PC-9 (cell line): ENCODE results near the gene PHF21A. TPM values are rescaled to one million over a fixed set of nuclear protein-coding genes. Genes with fewer than 3 reads are reported as not detected.

Source experiments
- BruUV-seq: library from RNA; stranded (reverse); fragments of 400-500 nt; replicated peaks from 2 replicates; lab custom pipeline; 2021; lab: Mats Ljungman, UMichigan
- CTCF ChIA-PET: fragments of 300-600 bp; sonication (Branson Sonifier 250); formaldehyde crosslinking; loops from one replicate; lab custom pipeline; 2022; ENCODE audit warnings: antibody characterized with exemption; lab: Charles Lee
- POLR2A ChIA-PET: fragments of 300-600 bp; sonication (Branson Sonifier 250); formaldehyde crosslinking; loops from one replicate; lab custom pipeline; 2022; ENCODE audit warnings: antibody characterized with exemption; ENCODE audit not compliant: unreplicated experiment; lab: Charles Lee
- DNase-seq, 2 experiments: peaks; one replicate each; pipeline versions ENCODE4 v3.0.0 to v3.0.0-alpha.2; 2015 to 2022; ENCODE audit warnings: mixed read lengths in 1 of 2
- H2AFZ ChIP-seq: fragments of 200-600 bp; sonication (generic); 2 replicates; pipeline ENCODE4 v1.8.1; 2017; ENCODE audit warnings: antibody characterized with exemption
- H3F3A ChIP-seq: fragments of 200-600 bp; sonication (generic); 2 replicates; pipeline ENCODE4 v1.8.1; 2017; ENCODE audit warnings: antibody characterized with exemption, mild to moderate bottlenecking, low read depth; ENCODE audit not compliant: insufficient read depth
- H3K27ac ChIP-seq: fragments of 200-600 bp; sonication (generic); 2 replicates; pipeline ENCODE4 v1.6.1; 2016; ENCODE audit warnings: mixed run types
- H3K27me3 ChIP-seq: fragments of 200-600 bp; sonication (generic); 2 replicates; pipeline ENCODE4 v1.6.1; 2016; ENCODE audit warnings: low read depth, mixed run types; ENCODE audit not compliant: insufficient read depth
- H3K36me3 ChIP-seq: fragments of 200-600 bp; sonication (generic); 2 replicates; pipeline ENCODE4 v1.6.1; 2016; ENCODE audit warnings: low read depth, mixed run types
- H3K4me1 ChIP-seq: fragments of 200-600 bp; sonication (generic); replicated peaks from 2 replicates; pipeline ENCODE4 v1.6.1; 2016; ENCODE audit warnings: mixed run types; ENCODE audit not compliant: insufficient read depth
- H3K4me2 ChIP-seq: fragments of 200-600 bp; sonication (generic); 2 replicates; pipeline ENCODE4 v1.6.1; 2017; ENCODE audit warnings: mixed run types
- H3K4me3 ChIP-seq: fragments of 200-600 bp; sonication (generic); 2 replicates; pipeline ENCODE4 v1.6.1; 2016; ENCODE audit warnings: mixed run types
- H3K79me2 ChIP-seq: fragments of 200-600 bp; sonication (generic); 2 replicates; pipeline ENCODE4 v1.6.1; 2017; ENCODE audit warnings: low read depth, mixed run types
- H3K9me2 ChIP-seq: fragments of 200-600 bp; sonication (generic); 2 replicates; pipeline ENCODE4 v1.8.1; 2017; ENCODE audit warnings: mild to moderate bottlenecking; ENCODE audit not compliant: insufficient read depth
- H3K9me3 ChIP-seq: fragments of 200-600 bp; sonication (generic); 2 replicates; pipeline ENCODE4 v1.8.1; 2016; ENCODE audit warnings: low read depth; ENCODE audit not compliant: insufficient read depth
- H4K20me1 ChIP-seq: fragments of 200-600 bp; sonication (generic); 2 replicates; pipeline ENCODE4 v1.8.1; 2017; ENCODE audit not compliant: insufficient read depth
- CTCF ChIP-seq: fragments of 200-600 bp; sonication (generic); conservative IDR thresholded peaks from 2 replicates; pipeline ENCODE4 v1.6.1; 2017; ENCODE audit warnings: mixed run types, antibody characterized with exemption, mild to moderate bottlenecking, moderate library complexity
- EZH2 ChIP-seq: fragments of 200-600 bp; sonication (generic); IDR thresholded peaks from 2 replicates; pipeline ENCODE4 v1.8.0; 2017; ENCODE audit warnings: antibody characterized with exemption, low read depth
- intact Hi-C: fragments of 100-400 bp; cut with micrococcal nuclease; formaldehyde crosslinking; loops from one replicate; pipeline ENCODE4 v1.10.0; 2022; ENCODE audit not compliant: unreplicated experiment
- total RNA-seq: library from RNA; stranded (reverse); gene quantifications from 2 replicates; pipeline ENCODE4 v1.2.3, GENCODE V29; 2021

PHF21A gene
- total RNA-seq, 1 experiment from 2014 or later: 54.3 TPM

GRCh38 chr11:46055371-46055770, 65.9 kb downstream of the PHF21A start:
- intact Hi-C loops: loop anchor here (10.0 kb wide), 1 partner anchor 61 kb away; no protein-coding TSS in a partner anchor
- Histone ChIP-seq H3K9me3 (no peaks in the 10 kb centered on the region), H3K27ac (no peak overlapping the region), H3K79me2 (no peaks in the 10 kb centered on the region), H3F3A (no peaks in the 10 kb centered on the region), H3K36me3 (no peaks in the 10 kb centered on the region), H3K4me1 (no peaks in the 10 kb centered on the region), H3K27me3 (no peaks in the 10 kb centered on the region), H3K9me2 (no peaks in the 10 kb centered on the region), H2AFZ (no peak overlapping the region), H3K4me2 (no peak overlapping the region), H3K4me3 (no peak overlapping the region), H4K20me1 (no peaks in the 10 kb centered on the region)
- ChIA-PET POLR2A (no interaction called here), CTCF (interaction anchor here (0.6 kb wide), 1 partner anchor 35 kb away, joined by 4 read pairs; no protein-coding TSS in a partner anchor)
- no TSS peak for BruUV-seq
- DNase-seq: no peak
- no peak for TF ChIP-seq EZH2
- TF ChIP-seq CTCF: no peak

- no peak for DNase-seq
- ChIA-PET POLR2A (interaction anchor here (0.6 kb wide), 1 partner anchor 299 kb away, joined by 3 read pairs; no protein-coding TSS in a partner anchor), CTCF (no interaction called here)
- H3K9me2 ChIP-seq: no peaks in the 10 kb centered on the region
- H3K4me3 ChIP-seq: no peak overlapping the region
- H4K20me1 ChIP-seq: 0 out of 2 replicates have a peak, but pooled peaks cover 4% of the 10 kb centered on the region
- H3F3A ChIP-seq: peaks cover 9% of the 10 kb centered on the region; the same call in 1 of the 2 replicates
- H3K9me3 ChIP-seq: no peaks in the 10 kb centered on the region
- H3K4me1 ChIP-seq: peaks cover 6% of the 10 kb centered on the region; the same call in 1 of the 2 replicates
- intact Hi-C loops: loop anchor here (10.0 kb wide), 1 partner anchor 56 kb away; no protein-coding TSS in a partner anchor
- H3K36me3 ChIP-seq: no peaks in the 10 kb centered on the region
- no peaks in the 10 kb centered on the region for H3K27me3 ChIP-seq
- H2AFZ ChIP-seq: no peak overlapping the region
- H3K4me2 ChIP-seq: no peak overlapping the region
- no peak for TF ChIP-seq CTCF
- TF ChIP-seq EZH2: no peak
- H3K79me2 ChIP-seq: no peaks in the 10 kb centered on the region
- H3K27ac ChIP-seq: no peak overlapping the region
- no TSS peak for BruUV-seq
Measured at GRCh38 chr11:46051102-46051501, 70.2 kb downstream of the PHF21A start.

GRCh38 chr11:46050662-46051061, 70.6 kb downstream of the PHF21A start:
- Histone ChIP-seq H3K9me2 (no peaks in the 10 kb centered on the region), H3K4me2 (no peak overlapping the region), H3K27ac (no peak overlapping the region), H2AFZ (no peak overlapping the region), H3K36me3 (no peaks in the 10 kb centered on the region), H4K20me1 (0 out of 2 replicates have a peak, but pooled peaks cover 4% of the 10 kb centered on the region), H3K79me2 (no peaks in the 10 kb centered on the region), H3K4me1 (peaks cover 6% of the 10 kb centered on the region; the same call in 1 of the 2 replicates), H3K4me3 (no peak overlapping the region), H3K9me3 (no peaks in the 10 kb centered on the region), H3K27me3 (no peaks in the 10 kb centered on the region), H3F3A (peaks cover 9% of the 10 kb centered on the region; the same call in 1 of the 2 replicates)
- CTCF ChIA-PET: no interaction called here
- BruUV-seq: no TSS peak
- intact Hi-C loops: loop anchor here (10.0 kb wide), 1 partner anchor 56 kb away; no protein-coding TSS in a partner anchor
- TF ChIP-seq EZH2 (no peak), CTCF (no peak)
- POLR2A ChIA-PET: interaction anchor here (0.6 kb wide), 1 partner anchor 300 kb away, joined by 3 read pairs; no protein-coding TSS in a partner anchor
- no peak for DNase-seq
